Esophagus squamous epithelium (tissue), 5 donors: ENCODE measurements around the gene ATXN2. TPM values are rescaled to one million over a fixed set of nuclear protein-coding genes. Genes with fewer than 3 reads are reported as not detected.
A peak's percentile ranks its signal among the peaks of the same experiment; 100 is the strongest.

ENCODE experiments used
- DNase-seq: peaks from one replicate; lab custom pipeline; 2025; lab: John Stamatoyannopoulos, UW
- H3K27ac ChIP-seq, 4 donors: fragments of 200-600 bp; sonication (generic); one replicate each; pipeline ENCODE4 v1.5.1; 2016 to 2019; ENCODE audit warnings: mild to moderate bottlenecking in 1 of 4
- H3K27me3 ChIP-seq, 4 donors: fragments of 200-600 bp; sonication (generic); 1 replicate in 3 of 4; 2 replicates in 1 of 4; pipeline versions ENCODE4 v1.5.1 to v1.6.0; 2017 to 2021; ENCODE audit warnings: antibody characterized with exemption in 1 of 4
- H3K36me3 ChIP-seq, 3 donors: fragments of 200-600 bp; sonication (generic); one replicate each; pipeline ENCODE4 v1.5.1; 2016 to 2019
- H3K4me1 ChIP-seq, 3 donors: fragments of 200-600 bp; sonication (generic); one replicate each; pipeline ENCODE4 v1.5.1; 2017 to 2019
- H3K4me3 ChIP-seq, 4 donors: fragments of 200-600 bp; sonication (generic); 1 replicate in 3 of 4; 2 replicates in 1 of 4; pipeline ENCODE4 v1.5.1; 2016 to 2019; ENCODE audit warnings: mild to moderate bottlenecking in 2 of 4, moderate library complexity in 1 of 4
- H3K9me3 ChIP-seq, 3 donors: fragments of 200-600 bp; sonication (generic); one replicate each; pipeline ENCODE4 v1.5.1; 2016 to 2019
- CTCF ChIP-seq, 6 experiments: fragments of 450-650 bp in 4 of 6; fragments of 200-600 bp in 2 of 6; sonication (generic) in 2 of 6; IDR thresholded peaks; one replicate each; pipeline ENCODE4 v1.5.1; 2016 to 2019; ENCODE audit warnings: antibody characterized with exemption in 6 of 6, mild to moderate bottlenecking in 4 of 6, moderate library complexity in 4 of 6
- POLR2A ChIP-seq, 4 donors: fragments of 450-650 bp; IDR thresholded peaks; one replicate each; pipeline ENCODE4 v1.6.1; 2017; ENCODE audit warnings: antibody characterized with exemption in 4 of 4, mild to moderate bottlenecking in 4 of 4, moderate library complexity in 3 of 4
- WGBS, 2 donors: methylation state at CpG; one replicate each; pipeline ENCODE4 v1.1.5; 2018; 5-methylcytosine and 5-hydroxymethylcytosine counted together
- intact Hi-C: fragments of 100-400 bp; cut with DNase I; formaldehyde crosslinking; loops from one replicate; pipeline ENCODE4 v1.15.0; 2022
- total RNA-seq, 4 donors: library from RNA; depleted of rRNA; stranded (reverse); fragments of >200 nt; gene quantifications; one replicate each; pipeline ENCODE4 v1.1.0, GENCODE V29; 2016
- donor health status: DM: yes; HTN: yes; CAD: no.

Gene ATXN2
- total RNA-seq, 4 donors from 2014 or later: 11.4 to 36.2 (median 25.4) TPM

GRCh38 chr12:111448846-111449790, 150.0 kb downstream of the ATXN2 start:
- no peak for DNase-seq
- Histone ChIP-seq H3K27ac (peak overlapping the region in 3 of 4 donors; percentile 10 to 35 (median 21)), H3K9me3 (no peaks in the 10 kb centered on the region), H3K27me3 (no peaks in the 10 kb centered on the region), H3K4me1 (peaks cover 13 to 71% (median 31%) of the 10 kb centered on the region in 3 donors), H3K36me3 (peaks cover 4 to 94% (median 20%) of the 10 kb centered on the region in 3 donors), H3K4me3 (no peak overlapping the region)
- WGBS, 2 donors: 61 to 80% methylated on average over 3 to 4 of the region's 4 CpGs
- TF ChIP-seq CTCF (IDR thresholded peaks at IDR 0.05): no peak
- TF ChIP-seq POLR2A (IDR thresholded peaks at IDR 0.05): no peak
- intact Hi-C loops: loop anchor here (5.0 kb wide), 1 partner anchor 47 kb away; no protein-coding TSS in a partner anchor

GRCh38 chr12:111448266-111448830, 150.8 kb downstream of the ATXN2 start:
- peaks cover 4 to 94% (median 17%) of the 10 kb centered on the region in 3 donors for H3K36me3 ChIP-seq
- TF ChIP-seq CTCF (IDR thresholded peaks at IDR 0.05) (no peak), POLR2A (IDR thresholded peaks at IDR 0.05) (no peak)
- WGBS, 2 donors: 88 to 92% methylated on average over 4 to 8 of the region's 9 CpGs
- H3K4me3 ChIP-seq: no peak overlapping the region
- intact Hi-C loops: loop anchor here (5.0 kb wide), 1 partner anchor 46 kb away; no protein-coding TSS in a partner anchor
- peak overlapping the region in 3 of 4 donors; percentile 17 to 35 (median 21) for H3K27ac ChIP-seq
- no peak for DNase-seq
- no peaks in the 10 kb centered on the region for H3K27me3 ChIP-seq
- no peaks in the 10 kb centered on the region for H3K9me3 ChIP-seq
- H3K4me1 ChIP-seq: peaks cover 15 to 79% (median 37%) of the 10 kb centered on the region in 3 donors

GRCh38 chr12:111447571-111448265, 151.4 kb downstream of the ATXN2 start:
- Histone ChIP-seq H3K36me3 (peaks cover 4 to 94% (median 11%) of the 10 kb centered on the region in 3 donors), H3K4me1 (peaks cover 15 to 85% (median 43%) of the 10 kb centered on the region in 3 donors), H3K4me3 (no peak overlapping the region), H3K27me3 (no peaks in the 10 kb centered on the region), H3K27ac (peak overlapping the region in 2 of 4 donors; percentile 17 to 35), H3K9me3 (no peaks in the 10 kb centered on the region)
- no peak for TF ChIP-seq POLR2A (IDR thresholded peaks at IDR 0.05)
- no peak for TF ChIP-seq CTCF (IDR thresholded peaks at IDR 0.05)
- no peak for DNase-seq
- 85 to 88% methylated on average over 3 to 13 of the region's 28 CpGs for WGBS, 2 donors
- intact Hi-C loops: loop anchor here (5.0 kb wide), 1 partner anchor 45 kb away; no protein-coding TSS in a partner anchor

- DNase-seq: no peak
- intact Hi-C loops: loop anchor here (5.0 kb wide), 1 partner anchor 45 kb away; no protein-coding TSS in a partner anchor
- 68 to 81% methylated on average over 4 to 5 of the region's 20 CpGs for WGBS, 2 donors
- peaks cover 4 to 98% (median 10%) of the 10 kb centered on the region in 3 donors for H3K36me3 ChIP-seq
- no peaks in the 10 kb centered on the region for H3K27me3 ChIP-seq
- no peak overlapping the region for H3K4me3 ChIP-seq
- TF ChIP-seq CTCF (IDR thresholded peaks at IDR 0.05) (no peak), POLR2A (IDR thresholded peaks at IDR 0.05) (no peak)
- H3K4me1 ChIP-seq: peaks cover 15 to 93% (median 50%) of the 10 kb centered on the region in 3 donors
- H3K27ac ChIP-seq: peak overlapping the region in 3 of 4 donors; percentile 67 to 74 (median 70)
- no peaks in the 10 kb centered on the region for H3K9me3 ChIP-seq
Observed at GRCh38 chr12:111446631-111447570, 152.2 kb downstream of the ATXN2 start.
